Measurements from ENCODE around the gene SCGN.

SCGN gene

GRCh38 chr6:25613415-25613814, 38.6 kb upstream of the SCGN start:
- TF ChIP-seq ZNF565 (CRISPR knock-in tag; conservative IDR thresholded peaks at IDR 0.05; ENCODE audit: low read depth) (no peak), ZNF70 (CRISPR knock-in tag; IDR thresholded peaks at IDR 0.05) (no peak), SNAI2 (CRISPR knock-in tag; IDR thresholded peaks at IDR 0.05) (no peak), RARB (CRISPR knock-in tag; IDR thresholded peaks at IDR 0.05) (no peak), OSR1 (CRISPR knock-in tag; IDR thresholded peaks at IDR 0.05) (no peak), ZFP3 (CRISPR knock-in tag; IDR thresholded peaks at IDR 0.05) (no peak), CSRNP3 (CRISPR knock-in tag; IDR thresholded peaks at IDR 0.05) (no peak), CREB5 (CRISPR knock-in tag; IDR thresholded peaks at IDR 0.05; ENCODE audit: low read depth) (no peak)
- ATAC-seq: no peak

GRCh38 chr6:25614052-25614451, 38.0 kb upstream of the SCGN start:
- TF ChIP-seq CSRNP3 (CRISPR knock-in tag; IDR thresholded peaks at IDR 0.05): no peak
- no peak for TF ChIP-seq ZNF8 (CRISPR knock-in tag; IDR thresholded peaks at IDR 0.05)
- no peak for TF ChIP-seq CSDC2 (CRISPR knock-in tag; IDR thresholded peaks at IDR 0.05)
- no peak for TF ChIP-seq SNAI2 (CRISPR knock-in tag; IDR thresholded peaks at IDR 0.05)
- TF ChIP-seq TCF4 (CRISPR knock-in tag; IDR thresholded peaks at IDR 0.05; ENCODE audit: borderline replicate concordance): no peak
- TF ChIP-seq ISL1 (CRISPR knock-in tag; IDR thresholded peaks at IDR 0.05): no peak
- TF ChIP-seq, protein P1, sequence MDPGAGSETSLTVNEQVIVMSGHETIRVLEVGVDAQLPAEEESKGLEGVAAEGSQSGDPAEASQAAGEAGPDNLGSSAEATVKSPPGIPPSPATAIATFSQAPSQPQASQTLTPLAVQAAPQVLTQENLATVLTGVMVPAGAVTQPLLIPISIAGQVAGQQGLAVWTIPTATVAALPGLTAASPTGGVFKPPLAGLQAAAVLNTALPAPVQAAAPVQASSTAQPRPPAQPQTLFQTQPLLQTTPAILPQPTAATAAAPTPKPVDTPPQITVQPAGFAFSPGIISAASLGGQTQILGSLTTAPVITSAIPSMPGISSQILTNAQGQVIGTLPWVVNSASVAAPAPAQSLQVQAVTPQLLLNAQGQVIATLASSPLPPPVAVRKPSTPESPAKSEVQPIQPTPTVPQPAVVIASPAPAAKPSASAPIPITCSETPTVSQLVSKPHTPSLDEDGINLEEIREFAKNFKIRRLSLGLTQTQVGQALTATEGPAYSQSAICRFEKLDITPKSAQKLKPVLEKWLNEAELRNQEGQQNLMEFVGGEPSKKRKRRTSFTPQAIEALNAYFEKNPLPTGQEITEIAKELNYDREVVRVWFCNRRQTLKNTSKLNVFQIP (CRISPR knock-in tag; IDR thresholded peaks at IDR 0.05; ENCODE audit: borderline replicate concordance, low read depth): no peak
- TF ChIP-seq, protein P2, sequence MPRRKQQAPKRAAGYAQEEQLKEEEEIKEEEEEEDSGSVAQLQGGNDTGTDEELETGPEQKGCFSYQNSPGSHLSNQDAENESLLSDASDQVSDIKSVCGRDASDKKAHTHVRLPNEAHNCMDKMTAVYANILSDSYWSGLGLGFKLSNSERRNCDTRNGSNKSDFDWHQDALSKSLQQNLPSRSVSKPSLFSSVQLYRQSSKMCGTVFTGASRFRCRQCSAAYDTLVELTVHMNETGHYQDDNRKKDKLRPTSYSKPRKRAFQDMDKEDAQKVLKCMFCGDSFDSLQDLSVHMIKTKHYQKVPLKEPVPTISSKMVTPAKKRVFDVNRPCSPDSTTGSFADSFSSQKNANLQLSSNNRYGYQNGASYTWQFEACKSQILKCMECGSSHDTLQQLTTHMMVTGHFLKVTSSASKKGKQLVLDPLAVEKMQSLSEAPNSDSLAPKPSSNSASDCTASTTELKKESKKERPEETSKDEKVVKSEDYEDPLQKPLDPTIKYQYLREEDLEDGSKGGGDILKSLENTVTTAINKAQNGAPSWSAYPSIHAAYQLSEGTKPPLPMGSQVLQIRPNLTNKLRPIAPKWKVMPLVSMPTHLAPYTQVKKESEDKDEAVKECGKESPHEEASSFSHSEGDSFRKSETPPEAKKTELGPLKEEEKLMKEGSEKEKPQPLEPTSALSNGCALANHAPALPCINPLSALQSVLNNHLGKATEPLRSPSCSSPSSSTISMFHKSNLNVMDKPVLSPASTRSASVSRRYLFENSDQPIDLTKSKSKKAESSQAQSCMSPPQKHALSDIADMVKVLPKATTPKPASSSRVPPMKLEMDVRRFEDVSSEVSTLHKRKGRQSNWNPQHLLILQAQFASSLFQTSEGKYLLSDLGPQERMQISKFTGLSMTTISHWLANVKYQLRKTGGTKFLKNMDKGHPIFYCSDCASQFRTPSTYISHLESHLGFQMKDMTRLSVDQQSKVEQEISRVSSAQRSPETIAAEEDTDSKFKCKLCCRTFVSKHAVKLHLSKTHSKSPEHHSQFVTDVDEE (CRISPR knock-in tag; IDR thresholded peaks at IDR 0.05): no peak
- TF ChIP-seq GLIS3 (CRISPR knock-in tag; IDR thresholded peaks at IDR 0.05): no peak
- TF ChIP-seq RARB (CRISPR knock-in tag; IDR thresholded peaks at IDR 0.05): no peak
- TF ChIP-seq ZC3H10 (CRISPR knock-in tag; IDR thresholded peaks at IDR 0.05): no peak
- no peak for TF ChIP-seq ESRRG (CRISPR knock-in tag; IDR thresholded peaks at IDR 0.05)
- TF ChIP-seq ZFP3 (CRISPR knock-in tag; IDR thresholded peaks at IDR 0.05): no peak
- no peak for TF ChIP-seq BACH2 (CRISPR knock-in tag; IDR thresholded peaks at IDR 0.05; ENCODE audit: borderline replicate concordance)
- no peak for TF ChIP-seq ZNF565 (CRISPR knock-in tag; conservative IDR thresholded peaks at IDR 0.05; ENCODE audit: low read depth)
- no peak for ATAC-seq

DNA sequence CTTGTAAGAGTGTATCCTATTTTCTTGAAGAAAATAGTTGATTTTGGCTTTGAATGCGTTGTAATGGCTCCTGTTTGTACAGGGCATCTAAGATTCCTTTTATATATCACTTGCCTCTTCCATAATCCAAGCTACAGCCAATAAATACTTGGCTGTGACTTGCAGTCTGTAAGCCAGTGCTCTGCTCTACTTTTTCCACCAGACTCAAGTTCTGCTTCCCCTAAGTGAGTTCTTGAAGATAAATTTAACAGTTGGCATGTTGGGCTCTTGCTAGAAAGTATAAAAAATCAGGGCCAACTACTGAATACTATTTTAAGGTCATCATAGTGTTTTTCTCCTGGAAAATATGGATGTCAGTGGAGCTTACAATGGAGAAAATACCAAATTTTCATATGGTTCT, 36.5 kb upstream of the SCGN start:
- ATAC-seq: no peak
- TF ChIP-seq BACH2 (CRISPR knock-in tag; IDR thresholded peaks at IDR 0.05; ENCODE audit: borderline replicate concordance) (no peak), CSDC2 (CRISPR knock-in tag; IDR thresholded peaks at IDR 0.05) (no peak), TCF4 (CRISPR knock-in tag; IDR thresholded peaks at IDR 0.05; ENCODE audit: borderline replicate concordance) (no peak), SNAI2 (CRISPR knock-in tag; IDR thresholded peaks at IDR 0.05) (no peak), PATZ1 (CRISPR knock-in tag; IDR thresholded peaks at IDR 0.05; ENCODE audit: borderline replicate concordance) (no peak), ZFP3 (CRISPR knock-in tag; IDR thresholded peaks at IDR 0.05) (no peak), ZC3H10 (CRISPR knock-in tag; IDR thresholded peaks at IDR 0.05) (no peak), OSR1 (CRISPR knock-in tag; IDR thresholded peaks at IDR 0.05) (no peak), TOX (CRISPR knock-in tag; IDR thresholded peaks at IDR 0.05; ENCODE audit: borderline replicate concordance) (no peak)
- TF ChIP-seq, protein P1 (CRISPR knock-in tag; IDR thresholded peaks at IDR 0.05; ENCODE audit: borderline replicate concordance, low read depth): no peak

All from SK-N-SH treated with all-trans-retinoic acid at 6 μM for 48 hours (cell line).